Vagina (tissue), 2 donors: Measurements from ENCODE around the gene FAM50A. TPM values are rescaled to one million over a fixed set of nuclear protein-coding genes. Genes with fewer than 3 reads are reported as not detected.

Experiments
- DNase-seq, 2 donors: peaks; one replicate each; pipeline ENCODE4 v3.0.0-alpha.2; 2017; ENCODE audit errors: extremely low spot score in 2 of 2
- H3K27ac ChIP-seq: fragments of 200-600 bp; sonication (generic); one replicate; pipeline ENCODE4 v1.5.1; 2019
- H3K27me3 ChIP-seq: fragments of 200-600 bp; sonication (generic); one replicate; pipeline ENCODE4 v1.5.1; 2019
- H3K36me3 ChIP-seq, 2 donors: fragments of 200-600 bp; sonication (generic); one replicate each; pipeline ENCODE4 v1.5.1; 2017 to 2019
- H3K4me1 ChIP-seq: fragments of 200-600 bp; sonication (generic); one replicate; pipeline ENCODE4 v1.5.1; 2019
- H3K4me3 ChIP-seq, 2 donors: fragments of 200-600 bp; sonication (generic); 1 replicate in 1 of 2; 2 replicates in 1 of 2; pipeline ENCODE4 v1.5.1; 2016 to 2019
- H3K9me3 ChIP-seq: fragments of 200-600 bp; sonication (generic); one replicate; pipeline ENCODE4 v1.5.1; 2019
- POLR2A ChIP-seq, 2 donors: fragments of 450-650 bp; IDR thresholded peaks; one replicate each; pipeline ENCODE4 v1.6.1; 2017; ENCODE audit warnings: antibody characterized with exemption in 2 of 2, mild to moderate bottlenecking in 2 of 2, moderate library complexity in 2 of 2
- POLR2AphosphoS5 ChIP-seq, 2 donors: sonication (generic); formaldehyde crosslinking; IDR thresholded peaks; one replicate each; pipeline ENCODE4 v1.9.0; 2017; ENCODE audit warnings: antibody characterized with exemption in 2 of 2, mild to moderate bottlenecking in 2 of 2, low read depth in 1 of 2; ENCODE audit not compliant: insufficient read depth in 1 of 2
- intact Hi-C: fragments of 100-400 bp; cut with DNase I; formaldehyde crosslinking; loops from one replicate; pipeline ENCODE4 v1.15.1; 2023
- total RNA-seq: library from RNA; depleted of rRNA; stranded (reverse); fragments of >200 nt; gene quantifications from one replicate; pipeline ENCODE4 v1.2.3, GENCODE V29; 2016
- TF ChIP-seq, protein P1 (sequence below), 3 experiments: fragments of 450-650 bp in 2 of 3; fragments of 200-600 bp in 1 of 3; sonication (generic) in 1 of 3; IDR thresholded peaks; one replicate each; pipeline ENCODE4 v1.5.1; 2017 to 2019; ENCODE audit warnings: antibody characterized with exemption in 3 of 3, mild to moderate bottlenecking in 2 of 3, moderate library complexity in 2 of 3

FAM50A gene
- total RNA-seq, 1 donor from 2014 or later = 33.6 TPM

DNA sequence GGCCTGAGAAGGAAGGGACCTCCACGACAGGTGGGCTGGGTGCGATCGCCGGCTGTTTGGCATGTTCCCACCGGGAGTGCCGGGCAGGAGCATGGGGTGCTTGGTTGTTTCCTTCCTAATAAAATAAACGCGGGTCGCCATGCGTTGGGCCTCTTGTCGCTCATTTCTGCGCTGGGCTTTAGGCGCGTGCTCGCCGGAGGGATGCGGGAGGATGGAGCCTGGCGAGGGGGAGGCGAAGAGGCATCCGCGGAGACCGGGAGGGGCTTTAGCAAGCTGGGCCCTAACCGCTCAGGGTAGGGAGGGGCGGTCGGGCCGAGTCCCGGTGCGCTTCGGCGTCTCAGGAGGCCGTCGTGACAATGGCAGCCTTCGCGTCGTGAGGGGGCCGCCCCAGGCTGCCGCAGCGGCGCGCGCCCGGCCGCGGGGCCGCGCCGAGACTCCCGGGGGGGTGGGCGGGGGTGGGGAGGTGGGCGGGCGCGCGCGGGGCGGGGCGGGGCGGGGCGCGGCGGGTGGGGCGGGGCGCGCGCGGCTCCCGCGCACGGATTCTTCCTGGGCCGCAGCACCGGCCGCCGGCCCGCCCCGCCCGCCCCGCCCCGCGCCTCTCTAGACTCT lies 7.5 kb upstream of the FAM50A start:
- peak overlapping the region; percentile 91 for H3K27ac ChIP-seq
- TF ChIP-seq, protein P1, sequence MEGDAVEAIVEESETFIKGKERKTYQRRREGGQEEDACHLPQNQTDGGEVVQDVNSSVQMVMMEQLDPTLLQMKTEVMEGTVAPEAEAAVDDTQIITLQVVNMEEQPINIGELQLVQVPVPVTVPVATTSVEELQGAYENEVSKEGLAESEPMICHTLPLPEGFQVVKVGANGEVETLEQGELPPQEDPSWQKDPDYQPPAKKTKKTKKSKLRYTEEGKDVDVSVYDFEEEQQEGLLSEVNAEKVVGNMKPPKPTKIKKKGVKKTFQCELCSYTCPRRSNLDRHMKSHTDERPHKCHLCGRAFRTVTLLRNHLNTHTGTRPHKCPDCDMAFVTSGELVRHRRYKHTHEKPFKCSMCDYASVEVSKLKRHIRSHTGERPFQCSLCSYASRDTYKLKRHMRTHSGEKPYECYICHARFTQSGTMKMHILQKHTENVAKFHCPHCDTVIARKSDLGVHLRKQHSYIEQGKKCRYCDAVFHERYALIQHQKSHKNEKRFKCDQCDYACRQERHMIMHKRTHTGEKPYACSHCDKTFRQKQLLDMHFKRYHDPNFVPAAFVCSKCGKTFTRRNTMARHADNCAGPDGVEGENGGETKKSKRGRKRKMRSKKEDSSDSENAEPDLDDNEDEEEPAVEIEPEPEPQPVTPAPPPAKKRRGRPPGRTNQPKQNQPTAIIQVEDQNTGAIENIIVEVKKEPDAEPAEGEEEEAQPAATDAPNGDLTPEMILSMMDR (IDR thresholded peaks at IDR 0.05) = no peak
- TF ChIP-seq POLR2AphosphoS5 (IDR thresholded peaks at IDR 0.05; ENCODE audit: insufficient read depth in 1 of 2, low read depth in 1 of 2) (peak in 1 of 2 donors; percentile 13), POLR2A (IDR thresholded peaks at IDR 0.05) (no peak)
- H3K4me3 ChIP-seq = peak overlapping the region; percentile 58 to 74
- intact Hi-C loops = no loop called here
- peaks cover 16% of the 10 kb centered on the region for H3K4me1 ChIP-seq
- H3K36me3 ChIP-seq = peaks cover 0 to 11% of the 10 kb centered on the region in 2 donors
- no peaks in the 10 kb centered on the region for H3K27me3 ChIP-seq
- H3K9me3 ChIP-seq = no peaks in the 10 kb centered on the region
- no peak for DNase-seq

DNA sequence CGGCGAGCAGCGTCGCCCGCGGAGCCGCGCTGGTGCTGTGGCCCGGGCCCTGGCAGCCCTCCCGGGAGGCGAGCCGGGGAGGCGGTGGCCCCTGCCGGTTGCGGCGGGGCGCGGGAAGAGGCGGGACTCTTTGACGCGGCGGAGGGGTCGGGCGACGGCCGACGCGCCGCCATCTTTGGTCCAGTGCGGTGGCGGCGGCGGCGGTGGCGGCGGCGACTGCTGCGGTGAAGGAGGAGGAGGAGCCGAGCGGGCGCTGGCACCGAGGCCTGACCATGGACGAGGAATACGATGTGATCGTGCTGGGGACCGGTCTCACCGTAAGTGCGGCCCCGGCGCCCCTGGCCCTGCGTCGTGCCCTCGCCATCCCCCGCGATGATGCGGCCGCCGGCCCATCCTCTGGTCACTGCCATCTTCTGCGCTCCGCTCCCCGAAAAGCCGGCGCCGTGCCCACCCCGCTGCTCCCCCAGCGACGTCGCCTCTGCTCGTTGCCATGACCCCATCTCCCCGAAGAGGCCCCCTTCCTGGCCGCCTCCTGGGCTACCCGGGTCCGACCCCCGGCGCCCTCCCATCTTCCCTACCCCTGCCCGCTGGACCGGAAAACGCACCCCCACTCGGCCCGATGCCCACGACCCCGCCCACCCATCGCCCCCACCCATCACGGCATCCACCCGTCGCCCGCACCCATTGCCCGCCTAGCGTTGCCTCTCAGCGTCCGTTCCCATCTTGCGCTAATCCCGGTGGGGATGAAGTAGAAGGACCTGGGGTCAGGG lies 6.8 kb upstream of the FAM50A start, which contains the start of gene GDI1:
TSS of gene GDI1 (plus strand) at position 172 of the 770 bp plus-strand sequence. CDS start at position 273, 101 bp downstream.
- H3K27me3 ChIP-seq = no peaks in the 10 kb centered on the region
- peak within 1 kb of the TSS; percentile 91 for H3K27ac ChIP-seq
- no peak for DNase-seq
- peaks cover 0 to 13% of the 10 kb centered on the region in 2 donors for H3K36me3 ChIP-seq
- intact Hi-C loops = no loop called here
- no peaks in the 10 kb centered on the region for H3K9me3 ChIP-seq
- TF ChIP-seq POLR2AphosphoS5 (IDR thresholded peaks at IDR 0.05; ENCODE audit: insufficient read depth in 1 of 2, low read depth in 1 of 2) (peak in 1 of 2 donors; percentile 73), POLR2A (IDR thresholded peaks at IDR 0.05) (peak in 1 of 2 donors; percentile 57)
- TF ChIP-seq, protein P1 (IDR thresholded peaks at IDR 0.05) = no peak
- peak within 1 kb of the TSS; percentile 58 to 74 for H3K4me3 ChIP-seq
- peaks cover 16% of the 10 kb centered on the region for H3K4me1 ChIP-seq

GRCh38 chrX:154437971-154438893 lies 5.7 kb upstream of the FAM50A start:
- Histone ChIP-seq H3K27me3 (no peaks in the 10 kb centered on the region), H3K9me3 (no peaks in the 10 kb centered on the region), H3K36me3 (peaks cover 0 to 12% of the 10 kb centered on the region in 2 donors), H3K4me3 (peak overlapping the region; percentile 58 to 74), H3K4me1 (peaks cover 20% of the 10 kb centered on the region), H3K27ac (peak overlapping the region; percentile 91)
- intact Hi-C loops = no loop called here
- TF ChIP-seq, protein P1 (IDR thresholded peaks at IDR 0.05) = no peak
- TF ChIP-seq POLR2A (IDR thresholded peaks at IDR 0.05) (no peak), POLR2AphosphoS5 (IDR thresholded peaks at IDR 0.05; ENCODE audit: insufficient read depth in 1 of 2, low read depth in 1 of 2) (no peak)
- no peak for DNase-seq

- Histone ChIP-seq H3K27me3 (no peaks in the 10 kb centered on the region), H3K27ac (no peak overlapping the region), H3K9me3 (no peaks in the 10 kb centered on the region), H3K4me3 (no peak overlapping the region), H3K36me3 (peaks cover 0 to 12% of the 10 kb centered on the region in 2 donors), H3K4me1 (peaks cover 31% of the 10 kb centered on the region)
- intact Hi-C loops = no loop called here
- no peak for DNase-seq
- no peak for TF ChIP-seq POLR2AphosphoS5 (IDR thresholded peaks at IDR 0.05; ENCODE audit: insufficient read depth in 1 of 2, low read depth in 1 of 2)
Measured at GRCh38 chrX:154439841-154440240, 4.1 kb upstream of the FAM50A start.
